Activated CD4-positive, alpha-beta T cell treated with anti-CD3 and anti-CD28 coated beads, Interleukin-2, amount 10 ng/mL, durations not matched to agents 24 days and 14 days (primary cell): Measurements from ENCODE around the gene LAIR2. TPM values are rescaled to one million over a fixed set of nuclear protein-coding genes. Genes with fewer than 3 reads are reported as not detected.

Experiments used
- DNase-seq: peaks from one replicate; pipeline ENCODE4 v3.0.0; 2022
- H3K27ac Mint-ChIP-seq: one replicate; pipeline ENCODE4 v1.8.0; 2022; ENCODE audit warnings: mild to moderate bottlenecking, mixed read lengths
- H3K27me3 Mint-ChIP-seq: one replicate; pipeline ENCODE4 v1.8.0; 2022; ENCODE audit warnings: mixed read lengths
- H3K36me3 Mint-ChIP-seq: one replicate; pipeline ENCODE4 v1.8.0; 2022; ENCODE audit warnings: low read depth, mild to moderate bottlenecking, mixed read lengths
- H3K4me1 Mint-ChIP-seq: one replicate; pipeline ENCODE4 v1.8.0; 2021; ENCODE audit warnings: mixed read lengths
- H3K4me3 Mint-ChIP-seq: one replicate; pipeline ENCODE4 v1.8.0; 2022; ENCODE audit warnings: mild to moderate bottlenecking, moderate library complexity, mixed read lengths
- H3K9me3 Mint-ChIP-seq: one replicate; pipeline ENCODE4 v1.8.0; 2021; ENCODE audit warnings: mixed read lengths
- intact Hi-C: fragments of 100-400 bp; cut with micrococcal nuclease; formaldehyde crosslinking; loops from one replicate; pipeline ENCODE4 v1.15.1; 2023
- total RNA-seq: library from RNA; stranded (reverse); gene quantifications from 2 replicates; pipeline ENCODE4 v1.2.3, GENCODE V29; 2022

The LAIR2 gene
- total RNA-seq, 1 donor from 2014 or later = 35.0 TPM

DNA sequence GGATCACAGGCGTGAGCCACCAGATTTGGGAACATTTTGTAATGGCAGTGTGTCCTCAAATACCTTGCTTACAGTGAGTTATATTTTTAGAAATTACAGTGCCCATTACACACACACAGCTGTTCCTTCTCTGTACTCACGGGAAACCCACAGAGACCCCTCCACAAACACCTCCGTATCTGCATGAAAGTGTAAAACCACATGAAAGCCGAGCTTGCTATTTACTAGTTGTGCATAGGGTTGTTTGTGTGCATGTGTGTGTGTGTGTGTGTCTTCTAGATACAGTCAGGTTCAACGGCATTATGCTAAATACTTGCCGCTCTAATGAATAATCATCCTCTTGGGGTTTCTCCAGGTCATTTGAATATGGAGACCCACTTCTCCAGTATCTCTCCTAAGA, 48.7 kb downstream of the LAIR2 start:
- no peak overlapping the region for H3K27ac Mint-ChIP-seq
- DNase-seq = no peak
- no peaks in the 10 kb centered on the region for H3K36me3 Mint-ChIP-seq
- intact Hi-C loops = no loop called here
- no peak overlapping the region for H3K4me3 Mint-ChIP-seq
- H3K9me3 Mint-ChIP-seq = no peaks in the 10 kb centered on the region
- H3K4me1 Mint-ChIP-seq = peaks cover 4% of the 10 kb centered on the region
- H3K27me3 Mint-ChIP-seq = peaks cover 3% of the 10 kb centered on the region

DNA sequence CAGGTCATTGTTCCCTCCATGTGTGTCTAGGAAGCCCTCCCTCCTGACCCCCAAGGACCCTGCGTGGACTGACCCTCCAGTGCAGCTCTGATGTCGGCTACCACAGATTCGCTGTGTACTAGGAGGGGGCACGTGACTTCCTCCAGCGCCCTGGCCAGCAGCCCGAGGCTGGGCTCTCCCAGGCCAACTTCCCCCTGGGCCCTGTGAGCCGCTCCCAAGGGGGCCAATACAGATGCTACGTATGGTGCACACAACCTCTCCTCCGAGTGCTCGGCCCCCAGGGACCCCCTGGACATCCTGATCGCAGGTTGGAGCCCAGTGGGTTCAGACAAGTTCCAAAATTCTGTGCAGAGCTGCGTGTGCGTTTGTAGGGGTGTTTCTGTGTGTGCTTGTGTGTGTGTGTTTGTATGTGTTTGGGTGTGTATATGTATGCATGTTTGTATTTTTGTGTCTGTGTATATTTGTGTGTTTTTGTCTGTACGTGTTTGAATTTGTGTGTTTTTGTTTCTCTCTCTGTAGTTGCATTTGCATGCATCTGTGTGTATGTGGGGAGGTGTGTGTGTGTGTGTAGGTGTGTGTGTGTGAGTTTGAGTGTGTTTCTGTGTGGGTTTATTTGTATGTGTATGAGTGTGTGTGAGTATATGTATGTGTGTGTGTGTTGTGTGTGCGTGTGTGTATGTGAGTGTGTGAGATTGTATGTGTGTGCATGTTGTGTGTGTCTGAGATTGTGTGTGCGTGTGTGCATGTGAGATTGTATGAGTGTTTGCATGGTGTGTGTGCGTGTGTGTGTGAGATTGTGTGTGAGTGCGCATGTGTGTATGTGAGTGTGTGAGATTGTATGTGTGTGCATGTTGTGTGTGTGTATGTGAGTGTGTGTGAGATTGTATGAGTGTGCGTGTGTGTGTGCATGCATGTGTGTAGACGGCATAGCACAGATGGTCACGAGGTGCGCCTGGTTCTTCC, 49.6 kb downstream of the LAIR2 start:
- H3K36me3 Mint-ChIP-seq = no peaks in the 10 kb centered on the region
- peaks cover 3% of the 10 kb centered on the region for H3K27me3 Mint-ChIP-seq
- no peak for DNase-seq
- intact Hi-C loops = no loop called here
- H3K9me3 Mint-ChIP-seq = no peaks in the 10 kb centered on the region
- no peak overlapping the region for H3K27ac Mint-ChIP-seq
- H3K4me1 Mint-ChIP-seq = peaks cover 4% of the 10 kb centered on the region
- H3K4me3 Mint-ChIP-seq = no peak overlapping the region

DNA sequence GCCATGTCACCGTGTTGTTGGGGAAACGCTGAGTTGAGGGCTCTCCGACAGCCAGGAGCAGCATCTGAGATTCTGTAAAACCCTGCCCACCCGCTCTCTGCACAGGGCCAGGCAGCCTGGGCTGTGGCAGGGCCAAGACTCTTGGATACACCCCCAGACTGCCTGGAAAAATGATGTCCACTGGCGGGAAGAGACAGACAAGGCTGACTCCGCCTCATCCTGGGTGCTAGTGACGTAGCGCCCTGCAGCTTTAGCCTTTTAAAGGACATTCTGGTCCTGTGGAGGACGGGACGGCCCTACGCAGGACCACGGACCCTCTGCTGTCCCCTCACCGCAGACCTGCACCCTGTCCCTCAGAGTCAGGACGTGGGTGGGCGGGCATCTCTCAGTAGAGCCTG, 50.3 kb downstream of the LAIR2 start:
- Mint-ChIP-seq H3K4me1 (peaks cover 4% of the 10 kb centered on the region), H3K27me3 (peaks cover 3% of the 10 kb centered on the region), H3K36me3 (no peaks in the 10 kb centered on the region), H3K27ac (no peak overlapping the region), H3K4me3 (no peak overlapping the region), H3K9me3 (no peaks in the 10 kb centered on the region)
- DNase-seq = no peak
- intact Hi-C loops = no loop called here

DNA sequence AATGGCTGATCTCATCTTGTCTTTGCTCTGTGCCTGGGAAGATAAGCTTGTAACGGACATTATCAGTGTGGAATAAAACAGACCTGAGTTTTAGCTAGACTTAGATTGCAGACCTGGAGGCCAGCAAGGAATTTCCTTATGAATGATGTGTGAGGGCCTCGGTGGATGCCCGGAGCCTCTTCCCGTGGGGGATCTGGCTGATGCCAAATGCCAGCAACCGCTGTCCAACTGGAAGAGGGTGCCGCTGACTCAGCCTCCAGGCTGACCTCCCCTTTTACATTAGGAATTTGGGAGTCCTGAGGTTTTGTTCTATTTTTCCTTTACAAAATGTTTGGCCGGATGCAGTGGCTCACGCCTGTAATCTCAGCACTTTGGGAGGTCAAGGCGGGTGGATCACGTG, 51.4 kb downstream of the LAIR2 start:
- peaks cover 3% of the 10 kb centered on the region for H3K27me3 Mint-ChIP-seq
- H3K36me3 Mint-ChIP-seq = no peaks in the 10 kb centered on the region
- intact Hi-C loops = no loop called here
- H3K4me1 Mint-ChIP-seq = peaks cover 4% of the 10 kb centered on the region
- no peaks in the 10 kb centered on the region for H3K9me3 Mint-ChIP-seq
- DNase-seq = no peak
- no peak overlapping the region for H3K4me3 Mint-ChIP-seq
- H3K27ac Mint-ChIP-seq = no peak overlapping the region

DNA sequence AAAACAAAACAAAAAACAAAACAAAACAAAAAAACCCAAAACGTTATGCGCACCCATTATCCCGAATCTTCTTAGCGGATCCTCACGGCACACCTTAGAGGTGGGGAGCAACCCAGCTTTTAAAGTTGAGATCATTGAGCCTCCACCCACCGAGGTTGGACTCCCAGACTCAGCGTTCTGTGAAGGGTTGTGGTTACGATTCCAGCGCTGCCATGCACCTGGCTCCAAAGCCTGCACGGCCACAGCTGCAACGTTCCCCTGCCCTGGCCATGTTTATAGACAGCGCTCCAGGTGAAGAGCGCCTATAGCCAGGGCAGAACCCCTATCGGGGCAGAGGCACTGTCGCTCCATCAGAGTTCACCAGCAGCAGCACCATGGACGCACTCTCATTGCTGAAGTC, 52.3 kb downstream of the LAIR2 start:
- intact Hi-C loops = loop anchor here (5.0 kb wide), 1 partner anchor 33 kb away; no protein-coding TSS in a partner anchor

DNA sequence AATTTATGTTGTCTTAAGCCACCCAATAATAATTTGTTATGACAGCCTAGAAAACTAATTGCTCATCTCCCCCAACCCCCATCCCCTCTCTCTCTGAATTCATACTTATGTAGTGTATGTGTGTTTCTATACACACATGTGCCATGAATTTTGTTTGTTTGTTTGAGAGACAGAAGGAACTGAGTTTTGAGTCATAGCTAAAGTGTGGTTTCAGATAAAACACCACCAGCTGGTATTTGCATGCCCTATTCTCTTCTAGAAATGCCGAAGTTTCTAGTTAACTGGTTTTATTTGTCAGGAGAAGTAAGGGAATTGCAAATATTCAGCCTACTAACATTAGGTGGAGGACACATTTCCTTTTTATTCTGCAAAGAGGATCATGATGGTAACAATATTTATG, 53.6 kb downstream of the LAIR2 start:
- H3K4me1 Mint-ChIP-seq = peaks cover 4% of the 10 kb centered on the region
- H3K4me3 Mint-ChIP-seq = no peak overlapping the region
- H3K27me3 Mint-ChIP-seq = peaks cover 5% of the 10 kb centered on the region
- DNase-seq = no peak
- intact Hi-C loops = loop anchor here (5.0 kb wide), 1 partner anchor 34 kb away; no protein-coding TSS in a partner anchor
- no peaks in the 10 kb centered on the region for H3K36me3 Mint-ChIP-seq
- no peak overlapping the region for H3K27ac Mint-ChIP-seq
- no peaks in the 10 kb centered on the region for H3K9me3 Mint-ChIP-seq

More for the DNA sequence above, 52.3 kb downstream of the LAIR2 start:
- H3K9me3 Mint-ChIP-seq = no peaks in the 10 kb centered on the region
- peaks cover 5% of the 10 kb centered on the region for H3K27me3 Mint-ChIP-seq
- no peak for DNase-seq
- no peak overlapping the region for H3K27ac Mint-ChIP-seq
- H3K4me3 Mint-ChIP-seq = no peak overlapping the region
- no peaks in the 10 kb centered on the region for H3K36me3 Mint-ChIP-seq
- peaks cover 4% of the 10 kb centered on the region for H3K4me1 Mint-ChIP-seq

DNA sequence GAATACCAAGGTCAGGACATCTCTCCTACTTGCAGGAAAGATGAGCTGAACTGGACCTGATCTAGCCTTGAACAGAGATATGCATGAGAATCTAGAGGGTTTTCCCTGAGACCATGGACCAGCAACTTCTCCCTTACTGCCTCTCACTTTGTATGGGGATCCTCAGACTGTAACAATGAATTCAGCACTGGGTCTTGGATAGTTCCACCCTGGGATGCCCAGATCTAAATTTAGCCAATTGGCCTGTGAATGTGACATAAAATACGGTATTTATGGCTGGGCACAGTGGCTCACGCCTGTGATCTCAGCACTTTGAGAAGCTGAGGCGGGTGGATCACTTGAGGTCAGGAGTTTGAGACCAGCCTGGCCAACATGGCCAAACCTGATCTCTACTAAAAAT, 55.7 kb downstream of the LAIR2 start:
- Mint-ChIP-seq H3K36me3 (no peaks in the 10 kb centered on the region), H3K4me1 (no peaks in the 10 kb centered on the region), H3K4me3 (no peak overlapping the region), H3K9me3 (no peaks in the 10 kb centered on the region), H3K27ac (no peak overlapping the region), H3K27me3 (peaks cover 5% of the 10 kb centered on the region)
- no peak for DNase-seq
- intact Hi-C loops = loop anchor here (5.0 kb wide), 1 partner anchor 36 kb away; no protein-coding TSS in a partner anchor

Other genes starting within 250 kb of the LAIR2 start
- not detected in 2 replicates for gene LILRB5, start 245.6 kb upstream of the LAIR2 start, total RNA-seq
- gene LILRB2, start 221.7 kb upstream of the LAIR2 start, total RNA-seq = not detected in 2 replicates
- gene LILRA5, start 189.7 kb upstream of the LAIR2 start, total RNA-seq = not detected in 2 replicates
- not detected in 2 replicates for gene LILRA4, start 163.7 kb upstream of the LAIR2 start, total RNA-seq
- gene LAIR1, start 137.9 kb upstream of the LAIR2 start, total RNA-seq = 5.9 and 7.7 TPM in 2 replicates
- 0.21 and 0.78 TPM in 2 replicates for gene TTYH1, start 87.4 kb upstream of the LAIR2 start, total RNA-seq
- gene LENG8, start 53.6 kb upstream of the LAIR2 start, total RNA-seq = 202 and 214 TPM in 2 replicates
- gene LENG9, start 39.1 kb upstream of the LAIR2 start, total RNA-seq = 8.2 and 8.3 TPM in 2 replicates
- gene CDC42EP5, start 29.5 kb upstream of the LAIR2 start, total RNA-seq = 0.61 and 0.64 TPM in 2 replicates
- not detected in 2 replicates for gene LILRA2, start 71.0 kb downstream of the LAIR2 start, total RNA-seq
- gene LILRA1, start 90.8 kb downstream of the LAIR2 start, total RNA-seq = not detected in 2 replicates
- 0.33 TPM in 1 of 2 replicates, not detected in the other for gene LILRB1, start 127.7 kb downstream of the LAIR2 start, total RNA-seq
- gene LILRB4, start 160.2 kb downstream of the LAIR2 start, total RNA-seq = not detected in 2 replicates
- not detected in 2 replicates for gene KIR3DL3, start 221.6 kb downstream of the LAIR2 start, total RNA-seq
- gene KIR2DL3, start 235.7 kb downstream of the LAIR2 start, total RNA-seq = 0.12 TPM in 1 of 2 replicates, not detected in the other